Measurements from ENCODE around the gene E2F4. TPM values are rescaled to one million over a fixed set of nuclear protein-coding genes. Genes with fewer than 3 reads are reported as not detected.
A peak's percentile ranks its signal among the peaks of the same experiment; 100 is the strongest.

The E2F4 gene
- total and polyA plus RNA-seq, 2 of the 13 experiments (the other 11 are each of a cell fraction or from before 2014, with no cell fraction given): 84.8 to 91.2 TPM

DNA sequence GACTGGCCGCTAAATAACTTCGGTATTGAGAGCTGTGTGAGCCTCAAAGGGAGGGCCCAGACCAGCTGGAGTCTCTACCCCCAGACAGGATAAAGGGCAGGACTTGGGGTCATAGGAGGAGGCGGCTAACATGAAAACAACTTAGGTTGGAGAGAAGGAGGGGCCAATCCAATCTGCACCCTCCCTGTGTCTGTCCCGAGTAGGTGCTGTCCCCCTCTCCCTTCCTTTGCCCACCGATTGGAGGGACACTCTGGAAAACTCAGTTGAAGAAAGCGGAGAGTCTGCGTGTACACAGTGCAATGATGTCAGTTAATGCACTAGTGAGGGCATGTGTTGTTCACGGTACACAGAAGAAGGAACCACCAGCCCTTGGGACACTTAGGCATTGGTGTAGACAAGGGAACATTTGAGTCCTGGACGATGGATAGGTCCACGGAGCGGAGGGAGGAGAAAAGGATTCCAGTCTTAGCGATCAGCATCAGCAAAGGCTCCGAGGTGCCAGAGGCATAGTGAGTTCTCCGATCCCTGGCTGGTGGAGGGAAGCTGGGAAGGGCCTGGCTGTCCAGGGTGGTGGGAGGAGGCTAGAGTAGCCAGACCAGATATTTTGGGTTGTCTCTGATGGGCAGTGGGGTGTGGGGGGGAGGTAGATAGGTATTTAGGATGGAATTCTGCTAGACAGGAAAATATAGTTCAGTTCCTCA lies 20.9 kb upstream of the E2F4 start (continued):
- TF ChIP-seq, protein P1, sequence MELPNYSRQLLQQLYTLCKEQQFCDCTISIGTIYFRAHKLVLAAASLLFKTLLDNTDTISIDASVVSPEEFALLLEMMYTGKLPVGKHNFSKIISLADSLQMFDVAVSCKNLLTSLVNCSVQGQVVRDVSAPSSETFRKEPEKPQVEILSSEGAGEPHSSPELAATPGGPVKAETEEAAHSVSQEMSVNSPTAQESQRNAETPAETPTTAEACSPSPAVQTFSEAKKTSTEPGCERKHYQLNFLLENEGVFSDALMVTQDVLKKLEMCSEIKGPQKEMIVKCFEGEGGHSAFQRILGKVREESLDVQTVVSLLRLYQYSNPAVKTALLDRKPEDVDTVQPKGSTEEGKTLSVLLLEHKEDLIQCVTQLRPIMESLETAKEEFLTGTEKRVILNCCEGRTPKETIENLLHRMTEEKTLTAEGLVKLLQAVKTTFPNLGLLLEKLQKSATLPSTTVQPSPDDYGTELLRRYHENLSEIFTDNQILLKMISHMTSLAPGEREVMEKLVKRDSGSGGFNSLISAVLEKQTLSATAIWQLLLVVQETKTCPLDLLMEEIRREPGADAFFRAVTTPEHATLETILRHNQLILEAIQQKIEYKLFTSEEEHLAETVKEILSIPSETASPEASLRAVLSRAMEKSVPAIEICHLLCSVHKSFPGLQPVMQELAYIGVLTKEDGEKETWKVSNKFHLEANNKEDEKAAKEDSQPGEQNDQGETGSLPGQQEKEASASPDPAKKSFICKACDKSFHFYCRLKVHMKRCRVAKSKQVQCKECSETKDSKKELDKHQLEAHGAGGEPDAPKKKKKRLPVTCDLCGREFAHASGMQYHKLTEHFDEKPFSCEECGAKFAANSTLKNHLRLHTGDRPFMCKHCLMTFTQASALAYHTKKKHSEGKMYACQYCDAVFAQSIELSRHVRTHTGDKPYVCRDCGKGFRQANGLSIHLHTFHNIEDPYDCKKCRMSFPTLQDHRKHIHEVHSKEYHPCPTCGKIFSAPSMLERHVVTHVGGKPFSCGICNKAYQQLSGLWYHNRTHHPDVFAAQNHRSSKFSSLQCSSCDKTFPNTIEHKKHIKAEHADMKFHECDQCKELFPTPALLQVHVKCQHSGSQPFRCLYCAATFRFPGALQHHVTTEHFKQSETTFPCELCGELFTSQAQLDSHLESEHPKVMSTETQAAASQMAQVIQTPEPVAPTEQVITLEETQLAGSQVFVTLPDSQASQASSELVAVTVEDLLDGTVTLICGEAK (IDR thresholded peaks at IDR 0.05): no peak
- TF ChIP-seq, protein P1 (CRISPR knock-in tag; IDR thresholded peaks at IDR 0.05): no peak
- TF ChIP-seq CENPT (CRISPR knock-in tag; IDR thresholded peaks at IDR 0.05; ENCODE audit: low read depth): no peak
- TF ChIP-seq ZNF816 (CRISPR knock-in tag; IDR thresholded peaks at IDR 0.05; ENCODE audit: borderline replicate concordance): no peak
- TF ChIP-seq NAIF1 (CRISPR knock-in tag; IDR thresholded peaks at IDR 0.05; ENCODE audit: borderline replicate concordance): 0 out of 2 replicates have a peak, but pooled peaks have one; percentile 0
- no peak for TF ChIP-seq NCOA2 (CRISPR knock-in tag; IDR thresholded peaks at IDR 0.05)
- TF ChIP-seq, protein P2, sequence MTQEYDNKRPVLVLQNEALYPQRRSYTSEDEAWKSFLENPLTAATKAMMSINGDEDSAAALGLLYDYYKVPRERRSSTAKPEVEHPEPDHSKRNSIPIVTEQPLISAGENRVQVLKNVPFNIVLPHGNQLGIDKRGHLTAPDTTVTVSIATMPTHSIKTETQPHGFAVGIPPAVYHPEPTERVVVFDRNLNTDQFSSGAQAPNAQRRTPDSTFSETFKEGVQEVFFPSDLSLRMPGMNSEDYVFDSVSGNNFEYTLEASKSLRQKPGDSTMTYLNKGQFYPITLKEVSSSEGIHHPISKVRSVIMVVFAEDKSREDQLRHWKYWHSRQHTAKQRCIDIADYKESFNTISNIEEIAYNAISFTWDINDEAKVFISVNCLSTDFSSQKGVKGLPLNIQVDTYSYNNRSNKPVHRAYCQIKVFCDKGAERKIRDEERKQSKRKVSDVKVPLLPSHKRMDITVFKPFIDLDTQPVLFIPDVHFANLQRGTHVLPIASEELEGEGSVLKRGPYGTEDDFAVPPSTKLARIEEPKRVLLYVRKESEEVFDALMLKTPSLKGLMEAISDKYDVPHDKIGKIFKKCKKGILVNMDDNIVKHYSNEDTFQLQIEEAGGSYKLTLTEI (CRISPR knock-in tag; conservative IDR thresholded peaks at IDR 0.05): no peak
- TF ChIP-seq ZNF160 (CRISPR knock-in tag; IDR thresholded peaks at IDR 0.05): 0 out of 2 replicates have a peak, but pooled peaks have one; percentile 18
- TF ChIP-seq MXD4 (CRISPR knock-in tag; IDR thresholded peaks at IDR 0.05): no peak
- no peak for TF ChIP-seq CHD4 (IDR thresholded peaks at IDR 0.05; ENCODE audit: borderline replicate concordance, low read length)
- TF ChIP-seq ZFY (CRISPR knock-in tag; IDR thresholded peaks at IDR 0.05): no peak
- TF ChIP-seq ZNF746 (CRISPR knock-in tag; IDR thresholded peaks at IDR 0.05): peak; percentile 67; the same call in 1 of the 2 replicates
- TF ChIP-seq RBAK (CRISPR knock-in tag; IDR thresholded peaks at IDR 0.05): no peak
- TF ChIP-seq ZNF788 (CRISPR knock-in tag; IDR thresholded peaks at IDR 0.05; ENCODE audit: borderline replicate concordance): peak; percentile 32; the same call in 1 of the 2 replicates
- no peak for TF ChIP-seq SRF (IDR thresholded peaks at IDR 0.05; ENCODE audit: low read depth, low read length)
- TF ChIP-seq, protein P3, sequence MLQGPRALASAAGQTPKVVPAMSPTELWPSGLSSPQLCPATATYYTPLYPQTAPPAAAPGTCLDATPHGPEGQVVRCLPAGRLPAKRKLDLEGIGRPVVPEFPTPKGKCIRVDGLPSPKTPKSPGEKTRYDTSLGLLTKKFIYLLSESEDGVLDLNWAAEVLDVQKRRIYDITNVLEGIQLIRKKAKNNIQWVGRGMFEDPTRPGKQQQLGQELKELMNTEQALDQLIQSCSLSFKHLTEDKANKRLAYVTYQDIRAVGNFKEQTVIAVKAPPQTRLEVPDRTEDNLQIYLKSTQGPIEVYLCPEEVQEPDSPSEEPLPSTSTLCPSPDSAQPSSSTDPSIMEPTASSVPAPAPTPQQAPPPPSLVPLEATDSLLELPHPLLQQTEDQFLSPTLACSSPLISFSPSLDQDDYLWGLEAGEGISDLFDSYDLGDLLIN (CRISPR knock-in tag; IDR thresholded peaks at IDR 0.05; ENCODE audit: borderline replicate concordance): no peak; the same call in 1 of the 2 replicates
- TF ChIP-seq BRCA1 (CRISPR knock-in tag; IDR thresholded peaks at IDR 0.05): no peak
- no peak for TF ChIP-seq MAZ (IDR thresholded peaks at IDR 0.05; ENCODE audit: borderline replicate concordance, low read depth, low read length)
- no peak for TF ChIP-seq MAZ (CRISPR knock-in tag; IDR thresholded peaks at IDR 0.05; ENCODE audit: low read depth)
